Lower leg skin (tissue), 3 donors: Measurements from ENCODE around the gene SAMSN1.

ENCODE experiments used
- POLR2A ChIP-seq, 2 donors: fragments of 450-650 bp; IDR thresholded peaks; one replicate each; pipeline ENCODE4 v1.6.1; 2016 to 2017; ENCODE audit warnings: antibody characterized with exemption in 2 of 2, mild to moderate bottlenecking in 1 of 2, moderate library complexity in 1 of 2
- TF ChIP-seq, protein P1 (sequence below), 3 donors: fragments of 450-650 bp; IDR thresholded peaks; one replicate each; pipeline ENCODE4 v1.5.1; 2016; ENCODE audit warnings: antibody characterized with exemption in 3 of 3, mild to moderate bottlenecking in 3 of 3, moderate library complexity in 2 of 3

DNA sequence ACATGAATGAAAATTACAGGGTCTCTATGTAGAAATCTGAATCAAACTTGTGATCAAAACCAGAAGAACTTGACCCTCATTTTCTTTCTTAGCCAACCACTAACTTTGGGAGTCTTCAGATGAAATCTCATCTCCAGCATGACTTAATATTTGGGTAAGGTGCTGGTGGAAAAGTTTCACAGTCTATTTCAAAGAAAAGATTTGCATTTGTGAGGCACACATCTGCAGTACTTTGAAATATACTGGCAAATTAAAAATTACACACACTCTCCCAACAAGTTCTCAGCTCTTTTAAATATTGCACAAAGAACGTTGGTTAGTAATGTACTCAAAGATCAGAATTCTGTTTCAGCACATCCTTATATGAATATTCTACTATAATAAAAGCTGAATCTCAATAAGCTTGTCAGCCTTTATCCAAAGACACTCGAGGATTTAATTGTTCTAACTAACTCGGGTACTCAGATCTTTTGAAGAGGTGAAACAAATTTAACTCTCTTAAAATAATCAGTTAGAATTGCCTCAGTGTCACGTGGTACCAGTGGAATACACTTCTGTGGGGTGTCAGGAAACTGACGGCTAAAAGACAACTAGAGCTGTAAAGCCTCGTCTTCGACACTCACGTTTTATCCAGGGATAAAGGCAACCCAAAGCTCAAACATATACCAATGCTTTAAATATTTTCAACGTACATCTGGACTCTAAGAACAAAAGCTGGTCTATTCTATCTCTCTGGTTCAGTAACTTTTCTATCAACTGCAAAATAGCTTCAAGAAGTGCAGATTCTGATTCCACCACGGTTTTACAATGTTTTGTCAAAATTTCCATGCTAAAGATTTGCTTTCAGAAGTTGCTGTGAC, 19.0 kb downstream of the SAMSN1 start:
- TF ChIP-seq, protein P1, sequence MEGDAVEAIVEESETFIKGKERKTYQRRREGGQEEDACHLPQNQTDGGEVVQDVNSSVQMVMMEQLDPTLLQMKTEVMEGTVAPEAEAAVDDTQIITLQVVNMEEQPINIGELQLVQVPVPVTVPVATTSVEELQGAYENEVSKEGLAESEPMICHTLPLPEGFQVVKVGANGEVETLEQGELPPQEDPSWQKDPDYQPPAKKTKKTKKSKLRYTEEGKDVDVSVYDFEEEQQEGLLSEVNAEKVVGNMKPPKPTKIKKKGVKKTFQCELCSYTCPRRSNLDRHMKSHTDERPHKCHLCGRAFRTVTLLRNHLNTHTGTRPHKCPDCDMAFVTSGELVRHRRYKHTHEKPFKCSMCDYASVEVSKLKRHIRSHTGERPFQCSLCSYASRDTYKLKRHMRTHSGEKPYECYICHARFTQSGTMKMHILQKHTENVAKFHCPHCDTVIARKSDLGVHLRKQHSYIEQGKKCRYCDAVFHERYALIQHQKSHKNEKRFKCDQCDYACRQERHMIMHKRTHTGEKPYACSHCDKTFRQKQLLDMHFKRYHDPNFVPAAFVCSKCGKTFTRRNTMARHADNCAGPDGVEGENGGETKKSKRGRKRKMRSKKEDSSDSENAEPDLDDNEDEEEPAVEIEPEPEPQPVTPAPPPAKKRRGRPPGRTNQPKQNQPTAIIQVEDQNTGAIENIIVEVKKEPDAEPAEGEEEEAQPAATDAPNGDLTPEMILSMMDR (IDR thresholded peaks at IDR 0.05) = no peak
- no peak for TF ChIP-seq POLR2A (IDR thresholded peaks at IDR 0.05)
